WTC11 (cell line): Measurements from ENCODE around the gene RHBDL1. TPM values are rescaled to one million over a fixed set of nuclear protein-coding genes. Genes with fewer than 3 reads are reported as not detected.

ENCODE experiments used
- ATAC-seq: fragments of 200-7000 bp; cut with Tn5 transposase; 2 replicates; pipeline ENCODE4 v1.10.0; 2021; ENCODE audit warnings: mild to moderate bottlenecking, moderate library complexity
- CTCF ChIA-PET: fragments of 300-600 bp; sonication (Branson Sonifier 250); formaldehyde crosslinking; loops from one replicate; lab custom pipeline; 2021; ENCODE audit warnings: antibody characterized with exemption; lab: Charles Lee
- POLR2A ChIA-PET: fragments of 350-600 bp; sonication (Branson Sonifier 250); formaldehyde crosslinking; loops from one replicate; lab custom pipeline; 2021; ENCODE audit warnings: antibody characterized with exemption; lab: Charles Lee
- DNase-seq: peaks from one replicate; pipeline ENCODE4 v3.0.0; 2021; ENCODE audit warnings: low spot score
- H3K27ac Mint-ChIP-seq: 2 replicates; pipeline ENCODE4 v1.8.0; 2021; ENCODE audit warnings: mixed read lengths
- H3K27me3 Mint-ChIP-seq: 2 replicates; pipeline ENCODE4 v1.8.0; 2021; ENCODE audit warnings: low read depth, mild to moderate bottlenecking, moderate library complexity, mixed read lengths
- H3K36me3 Mint-ChIP-seq: 2 replicates; pipeline ENCODE4 v1.8.0; 2021; ENCODE audit warnings: mixed read lengths
- H3K4me1 Mint-ChIP-seq: 2 replicates; pipeline ENCODE4 v1.8.0; 2022; ENCODE audit warnings: mixed read lengths
- H3K4me3 Mint-ChIP-seq: 2 replicates; pipeline ENCODE4 v1.8.0; 2021; ENCODE audit warnings: mild to moderate bottlenecking, moderate library complexity, mixed read lengths
- H3K9me3 Mint-ChIP-seq: 2 replicates; pipeline ENCODE4 v1.8.0; 2021; ENCODE audit warnings: mixed read lengths
- ARID4B ChIP-seq: sonication (generic); formaldehyde crosslinking; IDR thresholded peaks from 2 replicates; pipeline ENCODE4 v1.8.0; 2023; ENCODE audit warnings: missing genetic modification reagents, mild to moderate bottlenecking, borderline replicate concordance
- ATF1 ChIP-seq: sonication (generic); formaldehyde crosslinking; IDR thresholded peaks from 2 replicates; pipeline ENCODE4 v1.8.1; 2023; ENCODE audit warnings: mild to moderate bottlenecking, moderate library complexity, missing genetic modification reagents
- CREM ChIP-seq: sonication (generic); formaldehyde crosslinking; IDR thresholded peaks from 2 replicates; pipeline ENCODE4 v1.8.1; 2022; ENCODE audit warnings: mild to moderate bottlenecking, missing genetic modification reagents, moderate library complexity
- ESRRA ChIP-seq: sonication (generic); formaldehyde crosslinking; IDR thresholded peaks from 2 replicates; pipeline ENCODE4 v1.8.1; 2022; ENCODE audit warnings: mild to moderate bottlenecking, missing genetic modification reagents, borderline replicate concordance
- GRHL2 ChIP-seq: fragments of 250-450 bp; sonication (Bioruptor Pico); IDR thresholded peaks from 2 replicates; pipeline ENCODE4 v1.8.0; 2022; ENCODE audit warnings: mild to moderate bottlenecking, moderate library complexity; ENCODE audit not compliant: insufficient replicate concordance, severe bottlenecking
- GTF2I ChIP-seq: fragments of 250-450 bp; sonication (Bioruptor Pico); conservative IDR thresholded peaks from 2 replicates; pipeline ENCODE4 v1.4.0; 2021; ENCODE audit warnings: mild to moderate bottlenecking
- HMGXB4 ChIP-seq: sonication (generic); formaldehyde crosslinking; IDR thresholded peaks from 2 replicates; pipeline ENCODE4 v1.8.1; 2023; ENCODE audit warnings: mild to moderate bottlenecking, moderate library complexity, missing genetic modification reagents
- KAT7 ChIP-seq: sonication (generic); formaldehyde crosslinking; IDR thresholded peaks from 2 replicates; pipeline ENCODE4 v1.8.1; 2023; ENCODE audit warnings: missing genetic modification reagents, mild to moderate bottlenecking, borderline replicate concordance
- MAX ChIP-seq: sonication (generic); formaldehyde crosslinking; IDR thresholded peaks from 2 replicates; pipeline ENCODE4 v1.8.0; 2022; ENCODE audit warnings: mild to moderate bottlenecking, missing genetic modification reagents
- MYBL2 ChIP-seq: sonication (generic); formaldehyde crosslinking; IDR thresholded peaks from 2 replicates; pipeline ENCODE4 v1.8.1; 2023; ENCODE audit warnings: mild to moderate bottlenecking, moderate library complexity, missing genetic modification reagents
- PRDM15 ChIP-seq: sonication (generic); formaldehyde crosslinking; IDR thresholded peaks from 2 replicates; pipeline ENCODE4 v1.8.0; 2022; ENCODE audit warnings: missing genetic modification reagents
- RORB ChIP-seq: fragments of 250-450 bp; sonication (Bioruptor Pico); IDR thresholded peaks from 2 replicates; pipeline ENCODE4 v1.9.0; 2021; ENCODE audit warnings: mild to moderate bottlenecking
- ZNF121 ChIP-seq: sonication (generic); formaldehyde crosslinking; IDR thresholded peaks from 2 replicates; pipeline ENCODE4 v1.8.0; 2023; ENCODE audit warnings: missing genetic modification reagents
- ZNF263 ChIP-seq: sonication (generic); formaldehyde crosslinking; IDR thresholded peaks from 2 replicates; pipeline ENCODE4 v1.8.1; 2022; ENCODE audit warnings: low read depth, mild to moderate bottlenecking, moderate library complexity, missing genetic modification reagents
- ZNF423 ChIP-seq: fragments of 250-450 bp; sonication (Bioruptor Pico); IDR thresholded peaks from 2 replicates; pipeline ENCODE4 v2.1.2; 2022; ENCODE audit warnings: mild to moderate bottlenecking, moderate library complexity
- ZNF671 ChIP-seq: fragments of 250-450 bp; sonication (Bioruptor Pico); IDR thresholded peaks from 2 replicates; pipeline ENCODE4 v1.8.0; 2021; ENCODE audit warnings: mild to moderate bottlenecking
- total RNA-seq: library from RNA; stranded (reverse); gene quantifications from 3 replicates; pipeline ENCODE4 v1.2.3, GENCODE V29; 2021

The RHBDL1 gene
- total RNA-seq, 1 experiment from 2014 or later = 8.2 TPM

- TF ChIP-seq GTF2I (CRISPR knock-in tag) (no peak), ZNF423 (CRISPR knock-in tag) (no peak), KAT7 (CRISPR knock-in tag) (peak; percentile 74), PRDM15 (CRISPR knock-in tag) (0 out of 2 replicates have a peak, but pooled peaks have one; percentile 13), GRHL2 (CRISPR knock-in tag) (no peak)
Measured at GRCh38 chr16:682493-683395, 7.3 kb downstream of the RHBDL1 start (continued).

- H3K4me1 Mint-ChIP-seq = peaks cover 19% of the 10 kb centered on the region
- H3K27ac Mint-ChIP-seq = no peak overlapping the region; the same call in 1 of the 2 replicates
- H3K9me3 Mint-ChIP-seq = no peaks in the 10 kb centered on the region
- ChIA-PET POLR2A (interaction anchor here (1.1 to 1.6 kb wide), 2 partner anchors 10 to 12 kb away, joined by 4 to 6 read pairs; no protein-coding TSS in a partner anchor), CTCF (interaction anchor here (0.9 to 1.7 kb wide), 6 partner anchors 12 to 58 kb away, joined by 3 to 5 read pairs (median 3); partner anchors contain the start of genes ANTKMT, CIAO3 and RHOT2)
- TF ChIP-seq HMGXB4 (CRISPR knock-in tag) (peak; percentile 53; the same call in 1 of the 2 replicates), KAT7 (CRISPR knock-in tag) (no peak), MYBL2 (0 out of 2 replicates have a peak, but pooled peaks have one; percentile 13), ATF1 (CRISPR knock-in tag) (peak; percentile 71; the same call in 1 of the 2 replicates), ZNF263 (CRISPR knock-in tag) (0 out of 2 replicates have a peak, but pooled peaks have one; percentile 18), MAX (CRISPR knock-in tag) (no peak), CREM (CRISPR knock-in tag) (0 out of 2 replicates have a peak, but pooled peaks have one; percentile 44), ZNF671 (CRISPR knock-in tag) (no peak; the same call in 1 of the 2 replicates), ARID4B (CRISPR knock-in tag) (0 out of 2 replicates have a peak, but pooled peaks have one; percentile 38), ESRRA (CRISPR knock-in tag) (0 out of 2 replicates have a peak, but pooled peaks have one; percentile 1), ZNF121 (CRISPR knock-in tag) (0 out of 2 replicates have a peak, but pooled peaks have one; percentile 36), RORB (CRISPR knock-in tag) (no peak)
- DNase-seq (no peak), ATAC-seq (no peak)
- H3K27me3 Mint-ChIP-seq = no peaks in the 10 kb centered on the region
- H3K36me3 Mint-ChIP-seq = peaks cover 25% of the 10 kb centered on the region
- H3K4me3 Mint-ChIP-seq = peak overlapping the region; percentile 76
Measured at GRCh38 chr16:683396-684070, 8.1 kb downstream of the RHBDL1 start.
